Mammary epithelial cell (primary cell): ENCODE data around the gene FARP1.

Source experiments
- EZH2 ChIP-seq: IDR thresholded peaks from 2 replicates; pipeline ENCODE4 v1.6.1; 2012; ENCODE audit warnings: low read length, inconsistent platforms, borderline replicate concordance
- TF ChIP-seq, protein P1 (sequence below), 2 donors: IDR thresholded peaks in 1 of 2; conservative IDR thresholded peaks in 1 of 2; 2 replicates each; pipeline ENCODE4 v1.5.1; 2011 to 2012; ENCODE audit warnings: inconsistent platforms in 2 of 2, low read length in 2 of 2, mild to moderate bottlenecking in 2 of 2, control low read depth in 1 of 2, low read depth in 1 of 2; ENCODE audit not compliant: insufficient read depth in 1 of 2; ENCODE audit errors: extremely low read depth in 1 of 2

DNA sequence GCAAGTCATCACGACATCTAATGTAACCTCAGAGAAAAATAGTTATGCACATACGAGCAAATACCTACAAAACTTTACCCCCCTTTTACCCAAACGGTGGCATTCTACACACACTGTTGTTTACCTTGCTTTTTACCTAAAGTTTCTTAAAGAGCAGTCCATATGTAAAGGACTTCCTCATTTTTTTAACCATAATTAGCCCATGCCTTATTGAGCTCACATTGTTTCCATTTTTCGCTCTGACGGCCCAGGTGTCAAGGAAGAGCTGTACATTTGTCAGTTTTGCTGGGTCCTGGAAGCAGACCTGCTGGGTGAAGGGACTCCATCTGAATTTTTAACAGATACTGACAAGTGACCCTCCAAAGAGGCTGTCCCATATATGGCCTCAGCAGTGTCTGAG is 344.6 kb downstream of the FARP1 start:
- TF ChIP-seq, protein P1, sequence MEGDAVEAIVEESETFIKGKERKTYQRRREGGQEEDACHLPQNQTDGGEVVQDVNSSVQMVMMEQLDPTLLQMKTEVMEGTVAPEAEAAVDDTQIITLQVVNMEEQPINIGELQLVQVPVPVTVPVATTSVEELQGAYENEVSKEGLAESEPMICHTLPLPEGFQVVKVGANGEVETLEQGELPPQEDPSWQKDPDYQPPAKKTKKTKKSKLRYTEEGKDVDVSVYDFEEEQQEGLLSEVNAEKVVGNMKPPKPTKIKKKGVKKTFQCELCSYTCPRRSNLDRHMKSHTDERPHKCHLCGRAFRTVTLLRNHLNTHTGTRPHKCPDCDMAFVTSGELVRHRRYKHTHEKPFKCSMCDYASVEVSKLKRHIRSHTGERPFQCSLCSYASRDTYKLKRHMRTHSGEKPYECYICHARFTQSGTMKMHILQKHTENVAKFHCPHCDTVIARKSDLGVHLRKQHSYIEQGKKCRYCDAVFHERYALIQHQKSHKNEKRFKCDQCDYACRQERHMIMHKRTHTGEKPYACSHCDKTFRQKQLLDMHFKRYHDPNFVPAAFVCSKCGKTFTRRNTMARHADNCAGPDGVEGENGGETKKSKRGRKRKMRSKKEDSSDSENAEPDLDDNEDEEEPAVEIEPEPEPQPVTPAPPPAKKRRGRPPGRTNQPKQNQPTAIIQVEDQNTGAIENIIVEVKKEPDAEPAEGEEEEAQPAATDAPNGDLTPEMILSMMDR (conservative IDR thresholded peaks at IDR 0.05 in 1 of 2, IDR thresholded peaks at IDR 0.05 in 1 of 2; ENCODE audit: extremely low read depth in 1 of 2, insufficient read depth in 1 of 2, low read depth in 1 of 2, low read length in 2 of 2) = no peak
- no peak for TF ChIP-seq EZH2
